ENCODE measurements around the gene MYO5C. TPM values are rescaled to one million over a fixed set of nuclear protein-coding genes. Genes with fewer than 3 reads are reported as not detected.

MYO5C gene
- total and polyA plus RNA-seq, 2 donors (not counting 3 experiments of a cell fraction or from before 2014, with no cell fraction given): 7.5 to 19.4 TPM

DNA sequence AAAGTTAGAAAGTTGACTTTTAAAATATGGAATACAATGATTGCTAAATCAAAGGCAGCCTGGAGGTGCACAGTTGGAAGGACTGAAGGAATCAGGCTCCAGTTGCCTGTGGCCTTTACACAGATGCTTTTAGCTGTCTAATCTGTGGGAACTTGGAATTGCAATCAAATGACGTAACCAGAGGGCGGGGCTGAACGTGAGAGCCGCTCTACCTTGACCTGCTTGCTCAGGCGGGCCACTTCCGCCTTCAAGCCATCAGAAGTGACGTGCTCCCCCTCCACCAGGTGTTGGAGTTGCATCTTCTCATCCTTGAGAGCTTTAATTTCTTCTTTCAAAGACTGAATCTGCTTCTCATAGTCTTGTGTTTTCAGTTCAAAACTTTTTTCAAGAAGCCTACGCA lies 66.7 kb downstream of the MYO5C start:
- CTCF ChIA-PET: interaction anchor here (1.1 to 3.0 kb wide), 7 partner anchors 21 to 579 kb away, joined by 3 to 14 read pairs (median 4); partner anchors contain the start of gene LEO1
- Histone ChIP-seq H3K9me3 (replicated peaks; ENCODE audit: control insufficient read depth, insufficient read depth, low read length) (no peaks in the 10 kb centered on the region), H3K4me2 (ENCODE audit: insufficient read depth, low read length) (no peak overlapping the region), H3K4me3 (replicated peaks in 1 of 3; ENCODE audit: insufficient read depth in 1 of 3, low read depth in 1 of 3, low read length in 3 of 3) (no peak overlapping the region), H2AFZ (ENCODE audit: low read depth, low read length) (no peak overlapping the region), H3K36me3 (ENCODE audit: control insufficient read depth in 2 of 2, extremely low read depth in 1 of 2, insufficient read depth in 2 of 2, low read length in 2 of 2) (no peaks in the 10 kb centered on the region), H3K4me1 (ENCODE audit: control insufficient read depth, extremely low read depth, insufficient read depth, low read length) (no peaks in the 10 kb centered on the region), H3K27me3 (ENCODE audit: control insufficient read depth in 2 of 2, insufficient read depth in 2 of 2, low read length in 2 of 2) (no peaks in the 10 kb centered on the region), H3K27ac (ENCODE audit: insufficient read depth, low read depth, low read length) (no peak overlapping the region), H3K79me2 (ENCODE audit: control insufficient read depth, insufficient read depth, low read length) (no peaks in the 10 kb centered on the region), H4K20me1 (replicated peaks; ENCODE audit: control insufficient read depth, extremely low read depth, insufficient read depth, low read length) (no peaks in the 10 kb centered on the region), H3K9ac (replicated peaks; ENCODE audit: extremely low read depth, insufficient read depth, low read length) (no peak overlapping the region), H3K9me1 (replicated peaks; ENCODE audit: control insufficient read depth, extremely low read depth, insufficient read depth, low read length) (no peaks in the 10 kb centered on the region)
- intact Hi-C loops (cut with micrococcal nuclease) (loop anchor here (5.0 to 10.0 kb wide), 2 partner anchors 324 to 447 kb away; no protein-coding TSS in a partner anchor), dilution Hi-C loops (cut with MboI; ENCODE audit: extremely low pct_ligation_motif_present, low sequenced_read_pairs) (no loop called here)
- DNase-seq (ENCODE audit: low read depth, low spot score) (no peak), FAIRE-seq (no peak)
- TF ChIP-seq, protein P1, sequence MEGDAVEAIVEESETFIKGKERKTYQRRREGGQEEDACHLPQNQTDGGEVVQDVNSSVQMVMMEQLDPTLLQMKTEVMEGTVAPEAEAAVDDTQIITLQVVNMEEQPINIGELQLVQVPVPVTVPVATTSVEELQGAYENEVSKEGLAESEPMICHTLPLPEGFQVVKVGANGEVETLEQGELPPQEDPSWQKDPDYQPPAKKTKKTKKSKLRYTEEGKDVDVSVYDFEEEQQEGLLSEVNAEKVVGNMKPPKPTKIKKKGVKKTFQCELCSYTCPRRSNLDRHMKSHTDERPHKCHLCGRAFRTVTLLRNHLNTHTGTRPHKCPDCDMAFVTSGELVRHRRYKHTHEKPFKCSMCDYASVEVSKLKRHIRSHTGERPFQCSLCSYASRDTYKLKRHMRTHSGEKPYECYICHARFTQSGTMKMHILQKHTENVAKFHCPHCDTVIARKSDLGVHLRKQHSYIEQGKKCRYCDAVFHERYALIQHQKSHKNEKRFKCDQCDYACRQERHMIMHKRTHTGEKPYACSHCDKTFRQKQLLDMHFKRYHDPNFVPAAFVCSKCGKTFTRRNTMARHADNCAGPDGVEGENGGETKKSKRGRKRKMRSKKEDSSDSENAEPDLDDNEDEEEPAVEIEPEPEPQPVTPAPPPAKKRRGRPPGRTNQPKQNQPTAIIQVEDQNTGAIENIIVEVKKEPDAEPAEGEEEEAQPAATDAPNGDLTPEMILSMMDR (IDR thresholded peaks at IDR 0.05; ENCODE audit: extremely low read depth in 1 of 2, insufficient read depth in 1 of 2, low read depth in 1 of 2, low read length in 2 of 2): no peak
- TF ChIP-seq MYC (IDR thresholded peaks at IDR 0.05; ENCODE audit: low read depth, low read length) (no peak), POLR2A (IDR thresholded peaks at IDR 0.05; ENCODE audit: low read depth, low read length) (no peak)
- BruUV-seq (replicated peaks): no TSS peak
- POLR2A ChIA-PET: no interaction called here

DNA sequence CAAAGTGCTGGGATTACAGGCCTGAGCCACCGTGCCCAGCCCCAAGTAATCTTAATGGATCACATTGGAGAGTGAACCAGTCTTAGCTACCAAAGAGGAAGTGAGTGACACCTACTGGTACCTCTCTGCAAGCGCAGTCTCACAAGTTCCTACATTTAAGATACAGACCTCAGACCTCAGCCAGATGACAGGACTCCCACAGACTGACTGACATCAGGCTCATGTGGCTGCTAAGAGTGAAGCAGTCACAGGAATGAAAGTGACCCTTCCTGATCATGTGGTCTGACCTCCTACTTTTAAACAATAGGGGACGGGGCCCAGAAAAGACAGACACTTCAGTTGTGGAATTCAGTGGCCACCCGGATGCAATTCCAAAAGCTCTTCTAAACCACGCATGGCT lies 68.1 kb downstream of the MYO5C start:
- Histone ChIP-seq H3K4me3 (replicated peaks in 1 of 3; ENCODE audit: insufficient read depth in 1 of 3, low read depth in 1 of 3, low read length in 3 of 3) (no peak overlapping the region), H3K9me3 (replicated peaks; ENCODE audit: control insufficient read depth, insufficient read depth, low read length) (no peaks in the 10 kb centered on the region), H3K27ac (ENCODE audit: insufficient read depth, low read depth, low read length) (no peak overlapping the region), H4K20me1 (replicated peaks; ENCODE audit: control insufficient read depth, extremely low read depth, insufficient read depth, low read length) (no peaks in the 10 kb centered on the region), H2AFZ (ENCODE audit: low read depth, low read length) (no peak overlapping the region), H3K4me1 (ENCODE audit: control insufficient read depth, extremely low read depth, insufficient read depth, low read length) (no peaks in the 10 kb centered on the region), H3K27me3 (ENCODE audit: control insufficient read depth in 2 of 2, insufficient read depth in 2 of 2, low read length in 2 of 2) (no peaks in the 10 kb centered on the region), H3K79me2 (ENCODE audit: control insufficient read depth, insufficient read depth, low read length) (no peaks in the 10 kb centered on the region), H3K9ac (replicated peaks; ENCODE audit: extremely low read depth, insufficient read depth, low read length) (no peak overlapping the region), H3K4me2 (ENCODE audit: insufficient read depth, low read length) (no peak overlapping the region), H3K36me3 (ENCODE audit: control insufficient read depth in 2 of 2, extremely low read depth in 1 of 2, insufficient read depth in 2 of 2, low read length in 2 of 2) (peaks cover 0 to 3% of the 10 kb centered on the region in 2 experiments), H3K9me1 (replicated peaks; ENCODE audit: control insufficient read depth, extremely low read depth, insufficient read depth, low read length) (no peaks in the 10 kb centered on the region)
- no TSS peak for BruUV-seq (replicated peaks)
- CTCF ChIA-PET: interaction anchor here (0.6 to 3.7 kb wide), 51 partner anchors 10 to 577 kb away, joined by 3 to 93 read pairs (median 5); partner anchors contain the start of gene LEO1
- DNase-seq (ENCODE audit: low read depth, low spot score) (peak; percentile 82), FAIRE-seq (peak; percentile 97)
- intact Hi-C loops (cut with micrococcal nuclease) (loop anchor here (1.0 to 10.0 kb wide), 5 partner anchors 44 to 508 kb away; no protein-coding TSS in a partner anchor), dilution Hi-C loops (cut with MboI; ENCODE audit: extremely low pct_ligation_motif_present, low sequenced_read_pairs) (no loop called here)
- POLR2A ChIA-PET: interaction anchor here (0.7 kb wide), 1 partner anchor 246 kb away, joined by 4 read pairs; no protein-coding TSS in a partner anchor
- no peak for TF ChIP-seq JUN (IDR thresholded peaks at IDR 0.05; ENCODE audit: borderline replicate concordance, insufficient read depth, insufficient read length, low read depth)
- TF ChIP-seq, protein P1 (IDR thresholded peaks at IDR 0.05; ENCODE audit: extremely low read depth in 1 of 2, insufficient read depth in 1 of 2, low read depth in 1 of 2, low read length in 2 of 2): peak; percentile 72 to 76
